ENCODE measurements around the gene GTSF1L. TPM values are rescaled to one million over a fixed set of nuclear protein-coding genes. Genes with fewer than 3 reads are reported as not detected.

The GTSF1L gene
- total and polyA plus RNA-seq, 9 of the 15 experiments (the other 6 are each of a cell fraction or from before 2014, with no cell fraction given), result not detected

GRCh38 chr20:43771503-43772190 lies 44.8 kb upstream of the GTSF1L start (continued):
- TF ChIP-seq ILF3 (IDR thresholded peaks at IDR 0.05; ENCODE audit: borderline replicate concordance) (no peak), ZNF655 (CRISPR knock-in tag; IDR thresholded peaks at IDR 0.05) (no peak), TBL1XR1 (IDR thresholded peaks at IDR 0.05; ENCODE audit: low read length in 2 of 2) (no peak), TAL1 (IDR thresholded peaks at IDR 0.05) (no peak), HMG20B (CRISPR knock-in tag; IDR thresholded peaks at IDR 0.05) (no peak), MCM2 (IDR thresholded peaks at IDR 0.05; ENCODE audit: low read depth) (no peak)
- TF ChIP-seq, protein P1, sequence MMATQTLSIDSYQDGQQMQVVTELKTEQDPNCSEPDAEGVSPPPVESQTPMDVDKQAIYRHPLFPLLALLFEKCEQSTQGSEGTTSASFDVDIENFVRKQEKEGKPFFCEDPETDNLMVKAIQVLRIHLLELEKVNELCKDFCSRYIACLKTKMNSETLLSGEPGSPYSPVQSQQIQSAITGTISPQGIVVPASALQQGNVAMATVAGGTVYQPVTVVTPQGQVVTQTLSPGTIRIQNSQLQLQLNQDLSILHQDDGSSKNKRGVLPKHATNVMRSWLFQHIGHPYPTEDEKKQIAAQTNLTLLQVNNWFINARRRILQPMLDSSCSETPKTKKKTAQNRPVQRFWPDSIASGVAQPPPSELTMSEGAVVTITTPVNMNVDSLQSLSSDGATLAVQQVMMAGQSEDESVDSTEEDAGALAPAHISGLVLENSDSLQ (IDR thresholded peaks at IDR 0.05), result no peak

GRCh38 chr20:43770342-43770741 lies 43.5 kb upstream of the GTSF1L start:
- in situ Hi-C loops (cut with MboI) (no loop called here), intact Hi-C loops (cut with micrococcal nuclease) (no loop called here)
- Histone ChIP-seq H3K79me2 (ENCODE audit: control insufficient read depth, insufficient read depth, low read length) (no peaks in the 10 kb centered on the region), H4K20me1 (replicated peaks; ENCODE audit: control insufficient read depth, insufficient read depth, low read length) (no peaks in the 10 kb centered on the region), H3K27ac (ENCODE audit: extremely low read depth, low read depth, low read length) (no peak overlapping the region), H3K4me2 (ENCODE audit: insufficient read depth, low read length) (no peak overlapping the region), H3K4me1 (replicated peaks in 1 of 2; ENCODE audit: control insufficient read depth in 2 of 2, insufficient read depth in 2 of 2, low read length in 2 of 2) (no peaks in the 10 kb centered on the region), H3K4me3 (no peak overlapping the region), H2AFZ (ENCODE audit: low read depth, low read length) (no peak overlapping the region), H3K27me3 (ENCODE audit: control insufficient read depth in 2 of 2, insufficient read depth in 2 of 2, low read length in 2 of 2) (peaks cover 9 to 44% of the 10 kb centered on the region in 2 experiments; a peak in 4 of 5 replicates), H3K9me1 (ENCODE audit: control insufficient read depth, insufficient read depth, low read length) (no peaks in the 10 kb centered on the region), H3K9me3 (replicated peaks; ENCODE audit: control insufficient read depth, insufficient read depth, low read depth, low read length) (no peaks in the 10 kb centered on the region), H3K36me3 (ENCODE audit: control insufficient read depth, insufficient read depth, low read length) (no peaks in the 10 kb centered on the region), H3K9ac (ENCODE audit: insufficient read depth in 1 of 2, low read depth in 2 of 2, low read length in 2 of 2) (no peak overlapping the region)
- FAIRE-seq, result no peak
- 3% methylated on average over 2 of the region's 3 CpGs for WGBS (ENCODE audit: insufficient coverage, low coverage, missing lambda C conversion rate)
- BruUV-seq (replicated peaks), result no TSS peak
- ChIA-PET CTCF (ENCODE audit: low intra/inter-chr PET ratio) (interaction anchor here (0.7 kb wide), 1 partner anchor 200 kb away, joined by 3 read pairs; no protein-coding TSS in a partner anchor), POLR2A (no interaction called here)
- no peak for DNase-seq (ENCODE audit: extremely low read depth in 1 of 4, low spot score in 3 of 4)
- 0 out of 2 replicates have a peak, but pooled peaks have one; percentile 16 for TF ChIP-seq CREM (IDR thresholded peaks at IDR 0.05; ENCODE audit: low read depth)
- no peak for TF ChIP-seq ETS1 (conservative IDR thresholded peaks at IDR 0.05; ENCODE audit: control insufficient read depth, low read depth, low read length)
- ATAC-seq, result no peak
